H1 (cell line): Measurements from ENCODE around the gene DSCAM. TPM values are rescaled to one million over a fixed set of nuclear protein-coding genes. Genes with fewer than 3 reads are reported as not detected.

Source experiments
- CBX8 ChIP-seq: fragments of 300-800, 300-1000 bp; sonication (generic); IDR thresholded peaks from 2 replicates; pipeline ENCODE4 v1.7.1; 2016; ENCODE audit warnings: low read depth, low read length, borderline replicate concordance
- KDM5A ChIP-seq: fragments of 200-600 bp; IDR thresholded peaks from 2 replicates; pipeline ENCODE4 v1.7.1; 2012; ENCODE audit warnings: mild to moderate bottlenecking, low read length, inconsistent platforms, mixed read lengths
- NANOG ChIP-seq: IDR thresholded peaks from 2 replicates; pipeline ENCODE4 v1.6.1; 2011; ENCODE audit warnings: low read length, low read depth, mild to moderate bottlenecking, inconsistent platforms; ENCODE audit not compliant: insufficient read depth, poor library complexity, severe bottlenecking
- SAP30 ChIP-seq: fragments of 300-600 bp; sonication (generic); IDR thresholded peaks from 2 replicates; pipeline ENCODE4 v1.7.1; 2012; ENCODE audit warnings: low read length, moderate library complexity, mild to moderate bottlenecking, inconsistent platforms; ENCODE audit not compliant: insufficient read depth, insufficient replicate concordance
- SUZ12 ChIP-seq: fragments of 200-600 bp; sonication (generic); IDR thresholded peaks from 2 replicates; pipeline ENCODE4 v1.6.1; 2012; ENCODE audit warnings: mild to moderate bottlenecking, inconsistent platforms, low read length, moderate library complexity, mixed read lengths
- polyA plus RNA-seq, 7 experiments: library from polyadenylated mRNA; depleted of rRNA in 3 of 7; stranded (reverse) in 5 of 7; unstranded in 2 of 7; fragments of >200 nt in 5 of 7; fragments of 200-250 nt in 2 of 7; gene quantifications; 1 replicate in 5 of 7; 2 replicates in 1 of 7; 4 replicates in 1 of 7; pipeline versions ENCODE4 v1.2.1 to v1.2.3, GENCODE V29; 2011 to 2013; ENCODE audit warnings: missing spikeins in 2 of 7, mixed read lengths in 2 of 7
- total RNA-seq: library from RNA; stranded (reverse); fragmentation: NEBNext Ultra II Directional; extraction: Animal tissue kit (Norgen Biotek cat#: 25700); gene quantifications from 2 replicates; pipeline ENCODE4 v1.2.1, GENCODE V29; 2021
- TF ChIP-seq, protein P1 (sequence below): IDR thresholded peaks from 2 replicates; pipeline ENCODE4 v1.6.1; 2012; ENCODE audit warnings: low read length, inconsistent platforms

The DSCAM gene
- total and polyA plus RNA-seq, 2 of the 8 experiments (the other 6 are each of a cell fraction or from before 2014, with no cell fraction given), result 0.02 to 0.15 TPM

DNA sequence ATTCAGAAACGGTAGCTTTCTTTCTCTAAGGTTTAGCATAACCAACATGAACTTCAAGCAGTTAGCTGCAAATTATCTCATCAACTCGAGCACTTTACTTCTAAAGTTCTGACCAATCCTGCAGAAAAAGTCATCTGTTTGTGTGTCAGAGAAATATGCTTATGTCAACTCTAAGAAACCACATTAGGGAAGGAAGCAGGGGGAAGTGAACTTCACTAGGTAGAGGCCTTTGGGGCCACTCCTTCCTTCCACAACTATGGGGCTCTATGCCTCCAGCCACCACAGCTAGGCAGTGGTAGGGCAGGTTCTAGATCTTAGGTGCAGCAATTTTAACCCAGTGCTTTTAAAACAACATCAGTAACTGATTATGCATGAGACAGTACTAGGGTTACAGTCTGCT lies 375.9 kb downstream of the DSCAM start (continued):
- TF ChIP-seq NANOG (no peak), CBX8 (no peak), KDM5A (no peak), SUZ12 (no peak), SAP30 (no peak)
- TF ChIP-seq, protein P1, sequence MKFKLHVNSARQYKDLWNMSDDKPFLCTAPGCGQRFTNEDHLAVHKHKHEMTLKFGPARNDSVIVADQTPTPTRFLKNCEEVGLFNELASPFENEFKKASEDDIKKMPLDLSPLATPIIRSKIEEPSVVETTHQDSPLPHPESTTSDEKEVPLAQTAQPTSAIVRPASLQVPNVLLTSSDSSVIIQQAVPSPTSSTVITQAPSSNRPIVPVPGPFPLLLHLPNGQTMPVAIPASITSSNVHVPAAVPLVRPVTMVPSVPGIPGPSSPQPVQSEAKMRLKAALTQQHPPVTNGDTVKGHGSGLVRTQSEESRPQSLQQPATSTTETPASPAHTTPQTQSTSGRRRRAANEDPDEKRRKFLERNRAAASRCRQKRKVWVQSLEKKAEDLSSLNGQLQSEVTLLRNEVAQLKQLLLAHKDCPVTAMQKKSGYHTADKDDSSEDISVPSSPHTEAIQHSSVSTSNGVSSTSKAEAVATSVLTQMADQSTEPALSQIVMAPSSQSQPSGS, result no peak
